Calu3 (cell line): ENCODE data around the gene MAZ. TPM values are rescaled to one million over a fixed set of nuclear protein-coding genes. Genes with fewer than 3 reads are reported as not detected.

Experiments used
- BruUV-seq: library from RNA; stranded (reverse); fragments of 400-500 nt; replicated peaks from 2 replicates; lab custom pipeline; 2021; lab: Mats Ljungman, UMichigan
- CTCF ChIA-PET: fragments of 300-600 bp; sonication (Branson Sonifier 250); formaldehyde crosslinking; loops from one replicate; lab custom pipeline; 2022; ENCODE audit warnings: antibody characterized with exemption; lab: Charles Lee
- DNase-seq: peaks from one replicate; pipeline ENCODE4 v3.0.0; 2022
- H3K27ac Mint-ChIP-seq: one replicate; pipeline ENCODE4 v1.8.0; 2022; ENCODE audit warnings: mixed read lengths; ENCODE audit not compliant: unreplicated experiment
- H3K27me3 Mint-ChIP-seq: one replicate; pipeline ENCODE4 v1.8.0; 2022; ENCODE audit warnings: mixed read lengths; ENCODE audit not compliant: unreplicated experiment
- H3K36me3 Mint-ChIP-seq: one replicate; pipeline ENCODE4 v1.8.0; 2022; ENCODE audit warnings: mild to moderate bottlenecking, moderate library complexity, mixed read lengths; ENCODE audit not compliant: insufficient read depth, unreplicated experiment
- H3K4me1 Mint-ChIP-seq: one replicate; pipeline ENCODE4 v1.8.0; 2022; ENCODE audit warnings: mild to moderate bottlenecking, low read depth, mixed read lengths; ENCODE audit not compliant: unreplicated experiment
- H3K4me3 Mint-ChIP-seq: one replicate; pipeline ENCODE4 v1.8.0; 2022; ENCODE audit warnings: mild to moderate bottlenecking, low read depth, moderate library complexity, mixed read lengths; ENCODE audit not compliant: unreplicated experiment
- H3K9me3 Mint-ChIP-seq: one replicate; pipeline ENCODE4 v1.8.0; 2022; ENCODE audit warnings: low read depth, mixed read lengths; ENCODE audit not compliant: unreplicated experiment
- intact Hi-C: fragments of 100-400 bp; cut with micrococcal nuclease; formaldehyde crosslinking; loops from one replicate; pipeline ENCODE4 v1.10.0; 2022; ENCODE audit not compliant: unreplicated experiment
- total RNA-seq: library from RNA; stranded (reverse); gene quantifications from 2 replicates; pipeline ENCODE4 v1.2.3, GENCODE V29; 2022
- TF ChIP-seq, protein P1 (sequence below): fragments of 200-600 bp; IDR thresholded peaks from one replicate; pipeline ENCODE4 v1.8.0; 2022; ENCODE audit warnings: antibody characterized with exemption; ENCODE audit not compliant: unreplicated experiment

MAZ gene
- total RNA-seq, 1 experiment from 2014 or later, result 257 TPM

DNA sequence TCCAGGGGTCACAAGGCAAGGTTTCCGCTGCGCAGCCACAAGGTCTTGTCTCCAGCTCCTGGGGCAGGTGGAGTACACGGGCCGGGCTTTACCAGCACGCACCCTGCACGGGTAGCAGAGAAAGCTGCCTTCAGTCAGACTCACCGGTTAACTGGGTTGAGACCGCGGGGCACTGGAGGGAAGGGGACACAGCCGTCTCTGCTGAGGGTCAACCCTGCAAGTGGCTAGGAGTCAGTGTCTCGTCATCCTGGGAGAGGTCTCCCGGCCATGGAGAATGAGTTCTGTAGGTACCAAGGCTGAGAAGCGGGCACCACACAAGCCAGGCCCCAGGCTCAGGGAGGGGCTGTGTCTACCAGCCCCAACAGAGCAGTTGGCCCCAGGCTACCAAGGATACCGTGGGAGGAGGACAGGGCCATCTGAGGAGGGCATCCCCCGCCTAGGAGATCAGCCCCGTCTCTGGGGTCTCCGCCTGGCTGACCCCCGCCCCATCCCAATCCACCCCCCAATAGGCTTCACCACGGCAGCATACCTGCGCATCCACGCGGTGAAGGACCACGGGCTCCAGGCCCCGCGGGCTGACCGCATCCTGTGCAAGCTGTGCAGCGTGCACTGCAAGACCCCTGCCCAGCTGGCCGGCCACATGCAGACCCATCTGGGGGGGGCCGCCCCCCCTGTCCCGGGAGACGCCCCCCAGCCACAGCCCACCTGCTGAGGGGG is 2.9 kb downstream of the MAZ start:
- Mint-ChIP-seq H3K36me3 (peaks cover 82% of the 10 kb centered on the region), H3K27me3 (peaks cover 26% of the 10 kb centered on the region), H3K27ac (peak overlapping the region; percentile 96), H3K4me1 (peaks cover 29% of the 10 kb centered on the region), H3K9me3 (no peaks in the 10 kb centered on the region), H3K4me3 (peak overlapping the region; percentile 72)
- intact Hi-C loops, result no loop called here
- CTCF ChIA-PET, result interaction anchor here (0.8 kb wide), 1 partner anchor 135 kb away, joined by 4 read pairs; no protein-coding TSS in a partner anchor
- no TSS peak for BruUV-seq
- TF ChIP-seq, protein P1, sequence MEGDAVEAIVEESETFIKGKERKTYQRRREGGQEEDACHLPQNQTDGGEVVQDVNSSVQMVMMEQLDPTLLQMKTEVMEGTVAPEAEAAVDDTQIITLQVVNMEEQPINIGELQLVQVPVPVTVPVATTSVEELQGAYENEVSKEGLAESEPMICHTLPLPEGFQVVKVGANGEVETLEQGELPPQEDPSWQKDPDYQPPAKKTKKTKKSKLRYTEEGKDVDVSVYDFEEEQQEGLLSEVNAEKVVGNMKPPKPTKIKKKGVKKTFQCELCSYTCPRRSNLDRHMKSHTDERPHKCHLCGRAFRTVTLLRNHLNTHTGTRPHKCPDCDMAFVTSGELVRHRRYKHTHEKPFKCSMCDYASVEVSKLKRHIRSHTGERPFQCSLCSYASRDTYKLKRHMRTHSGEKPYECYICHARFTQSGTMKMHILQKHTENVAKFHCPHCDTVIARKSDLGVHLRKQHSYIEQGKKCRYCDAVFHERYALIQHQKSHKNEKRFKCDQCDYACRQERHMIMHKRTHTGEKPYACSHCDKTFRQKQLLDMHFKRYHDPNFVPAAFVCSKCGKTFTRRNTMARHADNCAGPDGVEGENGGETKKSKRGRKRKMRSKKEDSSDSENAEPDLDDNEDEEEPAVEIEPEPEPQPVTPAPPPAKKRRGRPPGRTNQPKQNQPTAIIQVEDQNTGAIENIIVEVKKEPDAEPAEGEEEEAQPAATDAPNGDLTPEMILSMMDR, result no peak
- no peak for DNase-seq

- peaks cover 35% of the 10 kb centered on the region for H3K27me3 Mint-ChIP-seq
- H3K4me3 Mint-ChIP-seq, result no peak overlapping the region
- CTCF ChIA-PET, result interaction anchor here (0.8 kb wide), 1 partner anchor 883 kb away, joined by 3 read pairs; no protein-coding TSS in a partner anchor
- peak overlapping the region; percentile 28 for H3K27ac Mint-ChIP-seq
- no TSS peak for BruUV-seq
- H3K4me1 Mint-ChIP-seq, result peaks cover 29% of the 10 kb centered on the region
- intact Hi-C loops, result loop anchor here (10.0 kb wide), 1 partner anchor 105 kb away; no protein-coding TSS in a partner anchor
- H3K9me3 Mint-ChIP-seq, result no peaks in the 10 kb centered on the region
- TF ChIP-seq, protein P1, result no peak
- no peak for DNase-seq
- peaks cover 82% of the 10 kb centered on the region for H3K36me3 Mint-ChIP-seq
Observed at GRCh38 chr16:29809850-29810698, 3.7 kb downstream of the MAZ start.

GRCh38 chr16:29810699-29811169 is 4.4 kb downstream of the MAZ start:
- intact Hi-C loops, result loop anchor here (10.0 kb wide), 1 partner anchor 106 kb away; no protein-coding TSS in a partner anchor
- H3K9me3 Mint-ChIP-seq, result no peaks in the 10 kb centered on the region
- peaks cover 39% of the 10 kb centered on the region for H3K27me3 Mint-ChIP-seq
- CTCF ChIA-PET, result interaction anchor here (0.5 kb wide), 1 partner anchor 12 kb away, joined by 4 read pairs; no protein-coding TSS in a partner anchor
- BruUV-seq, result TSS peak; percentile 54
- H3K4me1 Mint-ChIP-seq, result peaks cover 32% of the 10 kb centered on the region
- TF ChIP-seq, protein P1, result no peak
- peaks cover 82% of the 10 kb centered on the region for H3K36me3 Mint-ChIP-seq
- DNase-seq, result no peak
- H3K27ac Mint-ChIP-seq, result peak overlapping the region; percentile 28
- peak overlapping the region; percentile 81 for H3K4me3 Mint-ChIP-seq
